Measurements from ENCODE around the gene GPX5.
"Not testable (repeated sequence)": the region's sequence is repeated elsewhere in the genome, so short reads cannot be mapped to it uniquely, and the experiment has no call there.

Gene GPX5

GRCh38 chr6:28525496-28526039 is at the start of gene GPX5:
Gene GPX5 (plus strand): TSS chr6:28525881. CDS start chr6:28526014, 133 bp downstream.
- no peak for DNase-seq (ENCODE audit: low read depth, low spot score)

DNA sequence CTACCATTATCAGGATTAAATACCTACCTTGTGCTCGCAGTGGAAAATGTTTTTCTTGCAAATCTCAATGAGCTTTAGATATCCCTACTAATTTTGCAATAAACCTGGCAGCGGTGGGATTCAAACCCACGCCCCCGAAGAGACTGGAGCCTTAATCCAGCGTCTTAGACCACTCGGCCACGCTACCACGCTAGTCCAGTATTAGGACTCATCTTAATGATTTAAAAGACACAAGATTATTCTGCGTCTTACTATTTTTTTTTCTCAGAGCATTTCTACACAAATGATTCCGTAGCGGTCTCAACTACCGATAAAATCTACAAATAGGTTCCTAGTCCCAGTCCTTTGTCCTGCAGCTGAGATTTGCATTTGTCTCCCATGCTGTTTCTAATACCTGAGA is 47.2 kb upstream of the GPX5 start:
- DNase-seq (ENCODE audit: low read depth, low spot score), result no peak

- no peak for DNase-seq (ENCODE audit: low read depth, low spot score)
Measured at GRCh38 chr6:28480253-28480932, 45.3 kb upstream of the GPX5 start.

- no peak for DNase-seq (ENCODE audit: low read depth, low spot score)
Measured at GRCh38 chr6:28485482-28485881, 40.2 kb upstream of the GPX5 start.

GRCh38 chr6:28486533-28486932 is 39.1 kb upstream of the GPX5 start:
- DNase-seq (ENCODE audit: low read depth, low spot score), result no peak

DNA sequence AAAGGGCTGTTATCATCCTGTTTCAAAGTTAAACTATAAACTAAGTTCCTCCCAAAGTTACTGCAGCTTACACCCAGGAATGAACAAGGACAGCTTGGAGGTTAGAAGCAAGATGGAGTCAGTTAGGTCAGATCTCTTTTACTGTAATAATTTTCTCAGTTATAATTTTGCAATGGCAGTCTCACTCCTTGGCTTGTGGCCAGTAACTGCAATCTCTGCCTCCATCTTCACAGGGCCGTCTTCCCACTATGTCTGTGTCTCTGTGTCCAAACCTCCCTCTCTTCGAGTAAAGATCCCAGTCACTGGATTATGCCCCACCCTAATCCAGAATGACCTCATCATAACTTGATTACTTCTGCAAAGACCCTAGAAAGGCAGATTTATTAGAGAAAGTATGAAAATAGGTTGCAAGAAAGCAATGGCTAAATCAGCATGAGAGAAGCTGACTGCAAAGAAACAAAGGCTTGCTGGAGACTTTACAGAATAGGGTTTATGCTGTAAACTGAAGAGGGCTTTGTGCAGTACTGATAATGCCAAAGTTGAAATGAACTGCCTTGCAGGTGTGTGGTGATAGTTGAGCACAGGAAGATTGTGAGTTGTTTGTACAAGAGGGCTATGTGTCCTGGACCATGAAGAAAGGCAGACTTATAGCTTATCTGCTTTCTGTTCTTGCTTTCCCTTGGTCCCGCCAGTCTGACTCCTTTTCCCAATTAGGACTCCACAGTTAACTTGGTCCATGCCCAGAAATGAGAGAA is 38.5 kb upstream of the GPX5 start:
- no peak for DNase-seq (ENCODE audit: low read depth, low spot score)

- no peak for DNase-seq (ENCODE audit: low read depth, low spot score)
Measured at GRCh38 chr6:28488916-28489365, 36.7 kb upstream of the GPX5 start.

DNA sequence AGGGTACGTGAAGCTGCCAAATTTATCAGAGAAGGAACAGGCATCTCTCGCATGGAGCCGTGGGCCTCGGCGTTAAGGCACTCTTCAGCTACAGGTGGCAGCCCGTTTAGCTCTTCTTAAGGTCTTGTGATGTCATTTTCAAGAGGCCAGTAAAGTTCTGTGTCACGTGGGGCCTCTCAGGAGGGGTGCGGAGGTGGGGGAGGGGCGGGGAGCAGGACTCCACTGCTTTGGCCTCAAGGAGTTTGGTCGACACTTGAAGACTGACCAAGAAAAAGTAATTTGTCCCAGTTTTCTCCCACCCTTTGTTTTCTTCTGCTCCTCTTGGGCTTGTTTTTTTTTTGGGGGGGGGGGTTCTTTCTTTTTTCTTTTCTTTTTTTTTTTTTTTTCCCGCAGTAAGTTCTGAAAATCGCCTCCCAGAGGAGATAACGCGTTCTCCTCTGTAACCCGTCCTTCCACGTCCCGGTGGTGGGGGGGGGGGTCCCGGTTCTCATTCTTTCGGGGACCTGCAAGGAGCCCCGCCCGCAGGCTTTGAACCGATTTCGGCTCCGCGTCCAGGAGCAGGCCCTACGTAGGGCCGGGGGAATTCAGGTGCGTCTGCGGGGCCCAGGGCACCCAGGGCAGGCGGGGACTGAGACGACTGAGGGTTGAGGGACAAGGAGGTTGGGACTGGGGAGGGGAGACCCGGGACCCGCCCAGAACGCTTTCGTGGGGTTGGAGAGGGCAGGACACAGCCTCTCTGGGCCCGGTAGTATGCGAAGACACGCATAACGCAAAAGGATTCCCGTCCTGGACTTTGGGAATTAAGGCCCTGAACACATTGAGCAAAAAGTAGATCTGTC is 36.1 kb upstream of the GPX5 start:
- DNase-seq (ENCODE audit: low read depth, low spot score), result peak; percentile 78

- DNase-seq (ENCODE audit: low read depth, low spot score), result no peak
Measured at GRCh38 chr6:28490205-28490890, 35.3 kb upstream of the GPX5 start.

DNA sequence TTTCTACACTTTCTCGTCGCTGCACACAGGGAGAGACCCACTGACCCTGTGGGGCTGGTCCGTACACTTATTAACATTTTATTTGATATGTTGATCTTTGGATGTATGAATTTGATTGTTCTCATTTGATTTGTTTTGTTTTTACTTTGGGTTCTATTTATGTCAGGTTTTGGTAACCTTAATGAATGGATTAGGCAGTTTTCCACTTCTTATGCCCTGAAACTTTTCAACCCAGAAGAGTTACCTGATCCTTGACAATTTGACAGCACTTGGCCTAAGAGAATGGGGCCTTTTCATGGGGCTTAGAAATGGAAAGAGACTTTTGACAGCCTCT is 33.7 kb upstream of the GPX5 start:
- DNase-seq (ENCODE audit: low read depth, low spot score), result no peak

- DNase-seq (ENCODE audit: low read depth, low spot score), result no peak
Measured at GRCh38 chr6:28496099-28496779, 29.4 kb upstream of the GPX5 start.

DNA sequence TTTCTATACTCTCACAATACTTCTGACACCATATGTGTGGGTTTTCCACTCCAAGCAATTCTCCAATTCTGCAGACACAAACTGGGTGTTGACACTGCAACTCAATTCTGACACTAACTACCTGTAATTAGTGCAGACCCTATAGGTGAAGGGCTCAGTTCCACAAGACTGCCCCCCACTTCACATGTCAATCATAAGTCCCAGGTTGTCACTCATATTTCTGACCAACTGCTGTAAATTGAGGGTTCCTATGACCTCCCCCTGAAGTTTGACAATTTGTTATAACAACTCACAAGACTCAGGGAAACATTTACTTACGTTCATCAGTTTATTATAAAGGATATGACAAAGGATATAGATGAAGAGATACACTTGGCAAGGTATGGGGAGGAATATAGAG is 28.4 kb upstream of the GPX5 start:
- no peak for DNase-seq (ENCODE audit: low read depth, low spot score)

DNA sequence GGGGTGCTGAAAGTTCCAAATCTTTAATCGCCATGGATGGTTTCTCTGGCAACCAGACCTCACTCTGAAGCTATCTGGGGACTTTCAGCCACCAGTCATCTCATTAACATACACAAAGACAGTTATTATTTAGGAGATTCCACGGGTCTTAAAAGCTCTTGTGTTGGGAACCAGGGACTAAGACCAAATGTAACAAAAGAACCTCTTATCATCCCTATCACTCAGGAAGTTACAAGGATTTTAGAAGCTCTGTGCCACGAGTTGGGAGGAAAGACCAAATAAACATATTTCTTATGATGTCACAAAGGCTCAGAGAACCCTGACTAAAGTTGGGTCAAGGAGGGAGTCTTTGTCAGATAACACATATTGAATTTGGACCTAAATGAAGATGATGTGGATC is 27.8 kb upstream of the GPX5 start:
- no peak for DNase-seq (ENCODE audit: low read depth, low spot score)

DNA sequence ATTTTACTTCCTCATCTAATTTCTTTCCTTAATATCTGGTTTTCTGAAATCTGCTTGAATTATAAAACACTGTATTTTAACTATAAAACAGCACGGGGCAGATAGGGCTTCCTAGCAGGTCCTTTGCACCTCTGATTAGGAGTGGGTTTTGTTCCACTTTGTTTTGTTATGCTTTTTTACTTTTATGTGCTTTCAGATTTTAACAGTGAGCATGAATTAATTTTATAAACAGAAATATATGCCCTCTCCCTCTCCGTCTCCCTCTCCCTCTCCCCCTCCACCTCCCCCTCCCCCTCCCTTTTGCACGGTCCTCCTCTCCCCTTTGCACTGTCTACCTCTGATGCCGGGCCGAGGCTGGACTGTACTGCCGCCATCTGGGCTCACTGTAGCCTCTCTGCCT is 24.4 kb upstream of the GPX5 start:
- no peak for DNase-seq (ENCODE audit: low read depth, low spot score)

- DNase-seq (ENCODE audit: low read depth, low spot score), result not testable (repeated sequence)
Measured at GRCh38 chr6:28502136-28502535, 23.5 kb upstream of the GPX5 start.

DNA sequence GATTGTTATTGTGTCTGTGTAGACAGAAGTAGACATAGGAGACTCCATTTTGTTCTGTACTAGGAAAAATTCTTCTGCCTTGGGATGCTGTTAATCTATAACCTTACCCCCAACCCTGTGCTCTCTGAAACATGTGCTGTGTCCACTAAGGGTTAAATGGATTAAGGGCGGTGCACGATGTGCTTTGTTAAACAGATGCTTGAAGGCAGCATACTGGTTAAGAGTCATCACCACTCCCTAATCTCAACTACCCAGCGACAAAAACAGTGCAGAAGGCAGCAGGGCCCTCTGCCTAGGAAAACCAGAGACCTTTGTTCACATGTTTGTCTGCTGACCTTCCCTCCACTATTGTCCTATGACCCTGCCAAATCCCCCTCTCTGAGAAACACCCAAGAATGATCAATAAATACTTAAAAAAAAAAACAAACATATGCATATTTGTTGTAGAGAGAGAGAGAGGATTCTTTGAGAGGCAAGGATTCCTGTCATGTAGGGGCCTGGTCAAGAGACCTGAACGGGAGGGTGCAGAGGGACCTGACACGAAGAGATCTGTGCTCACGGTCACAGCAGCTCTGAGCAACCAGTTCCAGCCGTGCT is 22.9 kb upstream of the GPX5 start:
- not testable (repeated sequence) for DNase-seq (ENCODE audit: low read depth, low spot score)

GRCh38 chr6:28505733-28506132 is 19.9 kb upstream of the GPX5 start:
- DNase-seq (ENCODE audit: low read depth, low spot score), result no peak

- DNase-seq (ENCODE audit: low read depth, low spot score), result no peak
Measured at GRCh38 chr6:28506807-28507475, 18.7 kb upstream of the GPX5 start.

- DNase-seq (ENCODE audit: low read depth, low spot score), result no peak
Measured at GRCh38 chr6:28511628-28512300, 13.9 kb upstream of the GPX5 start.

All from iPS DF 19.7 (cell line).